Effector memory CD4-positive, alpha-beta T cell (primary cell): ENCODE data around the gene GRID1.

Experiments
- DNase-seq, 3 donors: peaks; one replicate each; pipeline ENCODE4 v3.0.0-alpha.2; 2020
- H3K27ac ChIP-seq: 2 replicates; pipeline ENCODE4 v1.7.0; 2013; ENCODE audit warnings: mild to moderate bottlenecking, low read length, moderate library complexity; ENCODE audit not compliant: insufficient read depth, poor library complexity, severe bottlenecking
- H3K27me3 ChIP-seq: replicated peaks from 2 replicates; pipeline ENCODE4 v1.7.0; 2013; ENCODE audit warnings: mild to moderate bottlenecking, low read length; ENCODE audit not compliant: insufficient read depth, control insufficient read depth, poor library complexity, severe bottlenecking
- H3K36me3 ChIP-seq: 2 replicates; pipeline ENCODE4 v1.7.0; 2013; ENCODE audit warnings: mild to moderate bottlenecking, low read length, moderate library complexity; ENCODE audit not compliant: control insufficient read depth, insufficient read depth
- H3K4me1 ChIP-seq: 2 replicates; pipeline ENCODE4 v1.7.0; 2013; ENCODE audit warnings: low read length, mild to moderate bottlenecking; ENCODE audit not compliant: control insufficient read depth, insufficient read depth, poor library complexity, severe bottlenecking
- H3K4me3 ChIP-seq: 2 replicates; pipeline ENCODE4 v1.7.0; 2013; ENCODE audit warnings: low read length, low read depth, mild to moderate bottlenecking; ENCODE audit not compliant: insufficient read depth, poor library complexity, severe bottlenecking
- H3K9me3 ChIP-seq: 2 replicates; pipeline ENCODE4 v1.7.0; 2013; ENCODE audit warnings: mild to moderate bottlenecking, low read length, moderate library complexity; ENCODE audit not compliant: control insufficient read depth

The GRID1 gene

DNA sequence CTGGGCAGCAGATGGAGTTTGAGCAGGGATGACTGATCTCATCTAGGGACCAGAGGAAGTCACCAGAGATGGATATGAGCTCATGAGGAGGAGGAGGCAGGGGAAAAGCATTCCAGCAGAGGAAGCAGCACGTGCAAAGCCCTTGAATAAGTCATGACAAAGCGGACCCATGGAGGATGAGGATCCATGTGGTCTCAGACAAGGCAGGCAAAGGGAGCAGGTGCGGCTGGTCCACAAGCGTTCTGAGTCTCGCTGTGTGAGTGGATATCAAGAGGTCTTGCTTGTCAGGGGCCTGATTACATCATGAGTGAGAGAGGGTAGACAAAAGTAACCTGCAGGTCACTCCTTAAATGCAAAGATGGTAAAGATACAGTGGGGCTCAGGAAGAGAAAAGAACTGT is 307.6 kb downstream of the GRID1 start:
- no peak for DNase-seq
- Histone ChIP-seq H3K27me3 (no peaks in the 10 kb centered on the region), H3K36me3 (no peaks in the 10 kb centered on the region), H3K27ac (no peak overlapping the region), H3K4me3 (no peak overlapping the region), H3K4me1 (no peaks in the 10 kb centered on the region), H3K9me3 (no peaks in the 10 kb centered on the region)

DNA sequence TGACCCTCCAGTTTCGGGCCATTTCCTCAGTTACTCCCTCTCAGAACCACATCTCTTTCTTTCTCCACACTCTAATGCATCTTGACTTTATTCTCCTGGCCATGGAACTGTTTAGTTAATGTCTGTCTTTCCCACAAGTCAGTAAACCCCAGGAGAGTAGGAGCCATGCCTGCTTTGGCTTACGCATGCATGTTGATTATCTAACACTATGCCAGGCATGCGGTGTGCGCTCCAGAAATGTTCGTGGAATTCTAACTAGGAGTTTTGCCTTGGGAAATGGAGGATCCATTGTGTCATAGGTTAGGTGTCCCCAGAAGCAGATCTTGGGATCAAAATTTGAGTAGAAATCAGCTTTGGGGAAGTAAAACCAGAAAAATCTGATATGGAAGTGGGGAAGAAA is 308.9 kb downstream of the GRID1 start:
- no peaks in the 10 kb centered on the region for H3K9me3 ChIP-seq
- H3K27me3 ChIP-seq: no peaks in the 10 kb centered on the region
- H3K4me3 ChIP-seq: no peak overlapping the region
- H3K36me3 ChIP-seq: no peaks in the 10 kb centered on the region
- H3K27ac ChIP-seq: no peak overlapping the region
- DNase-seq: no peak
- H3K4me1 ChIP-seq: no peaks in the 10 kb centered on the region

DNA sequence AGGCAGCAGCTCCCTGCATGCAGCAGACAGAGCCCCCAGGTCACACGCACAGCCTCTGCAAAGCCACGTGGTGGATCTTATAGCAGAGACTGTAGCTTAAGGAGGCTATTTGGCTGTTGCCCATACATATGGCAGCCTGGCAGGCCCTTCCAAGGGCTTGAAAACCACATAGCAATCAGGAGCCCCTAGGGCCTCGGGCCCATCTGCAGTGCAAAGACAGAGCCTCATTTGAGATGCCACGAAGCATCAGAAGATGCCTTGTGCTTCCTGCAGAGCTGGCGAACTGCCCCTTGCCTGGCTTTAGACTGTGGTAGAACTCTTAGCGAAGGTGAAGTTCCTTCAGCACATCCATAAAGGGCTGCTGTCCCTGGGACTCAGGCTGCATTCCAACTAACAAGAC is 309.9 kb downstream of the GRID1 start:
- Histone ChIP-seq H3K27me3 (no peaks in the 10 kb centered on the region), H3K4me3 (no peak overlapping the region), H3K36me3 (no peaks in the 10 kb centered on the region), H3K4me1 (no peaks in the 10 kb centered on the region), H3K9me3 (no peaks in the 10 kb centered on the region), H3K27ac (no peak overlapping the region)
- DNase-seq: no peak

DNA sequence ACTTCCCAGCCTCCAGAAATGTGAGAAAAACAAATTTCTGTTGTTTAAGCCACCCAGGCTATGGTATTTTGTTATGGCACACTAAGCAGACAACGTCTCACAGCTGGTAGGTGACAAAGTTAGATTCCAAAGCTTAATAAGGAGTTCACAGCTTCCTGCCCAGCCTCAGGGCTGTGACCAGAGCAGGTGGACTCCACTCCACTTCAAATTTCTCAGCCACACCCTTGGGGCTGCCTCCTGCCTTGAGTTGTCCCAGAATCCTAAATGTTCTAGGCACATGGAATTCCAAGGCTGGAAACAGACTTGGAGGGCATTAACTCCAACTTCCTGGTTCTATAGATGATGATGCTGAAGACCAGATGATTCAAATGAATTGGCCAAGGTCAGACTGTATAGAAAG is 310.7 kb downstream of the GRID1 start:
- no peak overlapping the region for H3K27ac ChIP-seq
- H3K27me3 ChIP-seq: no peaks in the 10 kb centered on the region
- no peaks in the 10 kb centered on the region for H3K36me3 ChIP-seq
- no peak for DNase-seq
- no peaks in the 10 kb centered on the region for H3K4me1 ChIP-seq
- H3K4me3 ChIP-seq: no peak overlapping the region
- no peaks in the 10 kb centered on the region for H3K9me3 ChIP-seq

DNA sequence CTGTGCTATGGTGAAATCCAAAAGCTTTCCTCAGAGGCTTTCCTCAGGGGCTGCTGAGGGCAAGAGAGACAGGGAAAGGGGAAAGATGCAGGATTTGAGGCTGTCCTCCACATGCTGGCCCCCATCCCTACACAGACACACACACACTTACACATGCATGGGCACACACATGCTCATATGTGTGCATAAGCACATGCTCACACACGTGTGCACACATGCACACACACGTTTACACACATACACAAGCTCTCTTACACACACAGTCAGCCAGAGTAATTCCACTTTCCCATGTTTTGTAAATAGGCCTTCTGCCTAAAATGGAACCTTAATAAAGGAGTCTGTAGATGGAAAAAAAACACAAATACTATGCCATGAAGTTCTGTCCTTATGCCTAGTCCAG is 312.9 kb downstream of the GRID1 start:
- no peaks in the 10 kb centered on the region for H3K27me3 ChIP-seq
- H3K4me3 ChIP-seq: no peak overlapping the region
- H3K36me3 ChIP-seq: no peaks in the 10 kb centered on the region
- H3K4me1 ChIP-seq: no peaks in the 10 kb centered on the region
- DNase-seq: no peak
- H3K27ac ChIP-seq: no peak overlapping the region
- H3K9me3 ChIP-seq: no peaks in the 10 kb centered on the region

DNA sequence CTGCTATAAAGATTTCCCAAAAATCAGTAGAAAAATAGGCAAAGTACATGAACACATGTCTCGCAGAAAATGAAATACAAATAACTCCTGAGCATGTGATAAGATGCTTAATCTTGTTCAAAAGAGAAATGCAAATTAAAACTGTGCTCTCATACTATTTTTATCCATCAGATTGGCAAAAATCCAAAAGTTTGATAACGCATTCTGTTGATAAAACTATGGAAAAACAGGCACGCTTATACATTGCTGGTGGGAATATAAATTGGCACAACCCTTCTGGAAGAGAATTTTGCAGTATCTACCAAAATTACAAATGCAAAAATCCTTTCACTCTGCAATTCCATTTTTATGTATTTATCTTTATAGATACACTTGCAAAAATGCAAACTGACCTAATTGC is 315.0 kb downstream of the GRID1 start:
- no peaks in the 10 kb centered on the region for H3K36me3 ChIP-seq
- no peak for DNase-seq

DNA sequence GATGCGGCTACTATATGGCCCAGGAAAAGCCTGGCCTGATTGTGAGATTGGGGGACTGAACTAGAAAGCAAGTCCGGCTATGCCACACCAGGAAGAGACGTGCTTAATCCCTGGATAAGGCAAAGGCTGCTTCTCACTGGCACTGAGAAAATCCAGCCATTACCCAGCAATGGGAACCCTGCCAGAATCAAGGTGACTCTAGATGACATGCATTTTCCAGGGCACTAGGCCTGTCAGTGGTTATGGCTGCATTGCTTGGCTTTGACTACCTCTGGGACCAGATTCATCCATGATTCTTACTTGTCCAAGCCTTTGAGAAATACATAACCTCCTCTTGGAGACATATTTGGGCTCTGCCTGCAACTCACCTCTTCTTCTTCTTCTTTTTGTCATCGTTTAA is 317.2 kb downstream of the GRID1 start:
- no peaks in the 10 kb centered on the region for H3K27me3 ChIP-seq
- H3K4me3 ChIP-seq: no peak overlapping the region
- H3K9me3 ChIP-seq: no peaks in the 10 kb centered on the region
- DNase-seq: no peak
- H3K4me1 ChIP-seq: peaks cover 3% of the 10 kb centered on the region
- no peaks in the 10 kb centered on the region for H3K36me3 ChIP-seq
- no peak overlapping the region for H3K27ac ChIP-seq

More for the DNA sequence above, 315.0 kb downstream of the GRID1 start:
- Histone ChIP-seq H3K4me1 (peaks cover 3% of the 10 kb centered on the region), H3K4me3 (no peak overlapping the region), H3K27me3 (no peaks in the 10 kb centered on the region), H3K9me3 (no peaks in the 10 kb centered on the region), H3K27ac (no peak overlapping the region)

DNA sequence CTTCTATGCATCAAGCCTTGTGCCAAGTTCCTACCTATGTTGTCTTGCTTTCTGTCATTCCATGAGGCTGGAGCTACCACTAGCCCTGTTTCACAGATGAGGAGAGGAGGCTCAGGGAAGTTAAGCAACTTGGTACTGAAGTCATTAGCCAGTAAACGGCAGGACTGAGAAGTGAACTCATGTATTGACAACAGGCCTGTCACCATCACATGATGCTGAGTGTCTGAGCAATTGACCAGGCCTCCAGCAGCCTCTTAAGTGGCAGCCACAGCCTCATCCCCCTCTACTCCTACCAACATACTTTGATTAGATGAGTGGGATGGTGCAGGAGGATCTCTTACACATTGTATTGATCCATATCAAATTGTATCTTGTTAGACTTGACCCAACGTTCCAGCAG is 317.6 kb downstream of the GRID1 start:
- Histone ChIP-seq H3K36me3 (no peaks in the 10 kb centered on the region), H3K27ac (no peak overlapping the region), H3K9me3 (no peaks in the 10 kb centered on the region), H3K4me1 (peaks cover 3% of the 10 kb centered on the region), H3K27me3 (no peaks in the 10 kb centered on the region), H3K4me3 (no peak overlapping the region)
- DNase-seq: no peak

DNA sequence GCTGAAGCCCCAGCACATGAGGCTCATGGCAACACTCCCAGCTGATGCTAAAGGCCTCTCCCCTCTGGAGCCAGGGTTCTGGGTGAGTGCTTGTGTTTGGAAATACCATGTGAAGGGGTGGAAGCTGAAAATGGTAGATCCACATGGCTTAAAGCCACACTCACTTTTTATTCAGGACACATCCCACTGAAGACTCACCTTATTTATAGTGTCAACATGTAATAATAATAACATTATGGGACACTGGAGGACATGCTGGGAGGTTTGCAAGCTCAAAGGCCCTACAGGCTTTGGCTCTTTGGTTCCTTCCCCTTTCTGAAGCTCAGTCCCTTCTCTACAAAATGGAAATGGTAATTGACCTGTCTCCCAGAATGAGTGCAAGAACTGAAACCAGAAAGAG is 318.0 kb downstream of the GRID1 start:
- Histone ChIP-seq H3K36me3 (no peaks in the 10 kb centered on the region), H3K27ac (no peak overlapping the region), H3K4me1 (peaks cover 3% of the 10 kb centered on the region), H3K27me3 (no peaks in the 10 kb centered on the region), H3K4me3 (no peak overlapping the region), H3K9me3 (no peaks in the 10 kb centered on the region)
- DNase-seq: no peak

DNA sequence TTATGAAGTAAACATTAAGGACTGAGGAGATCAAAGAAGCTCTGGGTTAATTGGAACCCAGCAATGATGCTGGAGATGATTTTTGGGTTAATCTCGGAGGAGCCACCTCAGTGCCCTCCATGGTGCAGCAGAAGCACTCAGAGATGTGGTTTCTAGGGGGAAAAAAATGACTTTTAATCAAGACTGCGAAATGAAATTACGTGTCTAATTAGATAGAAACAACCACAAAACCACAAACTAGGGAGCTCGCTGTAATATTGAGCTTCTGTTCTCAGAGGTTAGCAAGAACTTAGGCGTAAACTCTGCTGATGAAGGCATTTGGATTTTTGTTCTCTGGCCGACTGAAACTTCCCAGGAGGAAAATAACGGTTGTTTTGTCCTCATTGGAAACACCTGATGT is 319.0 kb downstream of the GRID1 start:
- Histone ChIP-seq H3K4me3 (no peak overlapping the region), H3K9me3 (no peaks in the 10 kb centered on the region), H3K4me1 (peaks cover 3% of the 10 kb centered on the region), H3K27me3 (no peaks in the 10 kb centered on the region), H3K27ac (no peak overlapping the region), H3K36me3 (no peaks in the 10 kb centered on the region)
- DNase-seq: no peak
